AG04450 (cell line): Measurements from ENCODE around the gene HIPK2. TPM values are rescaled to one million over a fixed set of nuclear protein-coding genes. Genes with fewer than 3 reads are reported as not detected.

Source experiments
- CTCF ChIA-PET: fragments of 300-600, 350-600 bp; formaldehyde crosslinking; extraction: SDS; loops from one replicate; lab custom pipeline; 2022; ENCODE audit warnings: antibody characterized with exemption, inconsistent platforms; lab: Charles Lee
- POLR2A ChIA-PET: fragments of 350-600 bp; formaldehyde crosslinking; extraction: SDS; loops from one replicate; lab custom pipeline; 2021; ENCODE audit warnings: antibody characterized with exemption, inconsistent platforms; lab: Yijun Ruan, JAX
- DNase-seq: peaks from one replicate; pipeline ENCODE4 v3.0.0-alpha.2; 2011; ENCODE audit warnings: low read depth, low spot score
- H3K27ac ChIP-seq: one replicate; pipeline ENCODE4 v1.5.1; 2012; ENCODE audit warnings: low read depth, low read length, control low read depth
- H3K27me3 ChIP-seq: one replicate; pipeline ENCODE4 v1.6.0; 2012; ENCODE audit warnings: low read length; ENCODE audit not compliant: control insufficient read depth, insufficient read depth
- H3K4me3 ChIP-seq: 2 replicates; pipeline ENCODE4 v1.5.1; 2011; ENCODE audit warnings: mild to moderate bottlenecking, low read depth, low read length, control low read depth
- H3K9me3 ChIP-seq: 2 replicates; pipeline ENCODE4 v1.5.1; 2012; ENCODE audit warnings: low read length; ENCODE audit not compliant: control insufficient read depth, insufficient read depth
- CTCF ChIP-seq: IDR thresholded peaks from 2 replicates; pipeline ENCODE4 v1.5.1; 2011; ENCODE audit warnings: low read depth, low read length, control low read depth, inconsistent platforms
- polyA plus RNA-seq: library from polyadenylated mRNA; depleted of rRNA; stranded (reverse); fragments of >200 nt; gene quantifications from 2 replicates; pipeline ENCODE4 v1.2.3, GENCODE V29; 2011

The HIPK2 gene
- polyA plus RNA-seq, 1 experiment = 61.4 TPM

- Histone ChIP-seq H3K4me3 (no peak overlapping the region), H3K27me3 (no peaks in the 10 kb centered on the region), H3K27ac (no peak overlapping the region), H3K9me3 (no peaks in the 10 kb centered on the region)
- ChIA-PET CTCF (interaction anchor here (1.6 to 2.0 kb wide), 2 partner anchors 96 to 123 kb away, joined by 7 to 10 read pairs; no protein-coding TSS in a partner anchor), POLR2A (interaction anchor here (1.5 kb wide), 1 partner anchor 17 kb away, joined by 5 read pairs; no protein-coding TSS in a partner anchor)
- TF ChIP-seq CTCF = no peak
- no peak for DNase-seq
These were observed 35.9 kb downstream of the HIPK2 start for GRCh38 chr7:139741789-139742344.

GRCh38 chr7:139741239-139741638 lies 36.6 kb downstream of the HIPK2 start:
- POLR2A ChIA-PET = interaction anchor here (1.5 kb wide), 1 partner anchor 16 kb away, joined by 5 read pairs; no protein-coding TSS in a partner anchor
- H3K27ac ChIP-seq = no peak overlapping the region
- H3K4me3 ChIP-seq = no peak overlapping the region
- CTCF ChIA-PET = interaction anchor here (1.6 to 2.0 kb wide), 2 partner anchors 95 to 122 kb away, joined by 7 to 10 read pairs; no protein-coding TSS in a partner anchor
- H3K9me3 ChIP-seq = no peaks in the 10 kb centered on the region
- no peaks in the 10 kb centered on the region for H3K27me3 ChIP-seq
- DNase-seq = no peak
- TF ChIP-seq CTCF = no peak

GRCh38 chr7:139739863-139740597 lies 37.8 kb downstream of the HIPK2 start:
- no peak for DNase-seq
- no peak for TF ChIP-seq CTCF
- CTCF ChIA-PET = no interaction called here

GRCh38 chr7:139738772-139739171 lies 39.0 kb downstream of the HIPK2 start:
- H3K27me3 ChIP-seq = no peaks in the 10 kb centered on the region
- H3K4me3 ChIP-seq = no peak overlapping the region
- ChIA-PET POLR2A (interaction anchor here (0.6 to 1.0 kb wide), 2 partner anchors 16 to 51 kb away, joined by 3 to 4 read pairs; no protein-coding TSS in a partner anchor), CTCF (no interaction called here)
- H3K9me3 ChIP-seq = no peaks in the 10 kb centered on the region
- no peak overlapping the region for H3K27ac ChIP-seq
- no peak for TF ChIP-seq CTCF
- DNase-seq = no peak

More at GRCh38 chr7:139739863-139740597, 37.8 kb downstream of the HIPK2 start:
- Histone ChIP-seq H3K9me3 (no peaks in the 10 kb centered on the region), H3K4me3 (no peak overlapping the region), H3K27me3 (no peaks in the 10 kb centered on the region), H3K27ac (no peak overlapping the region)
- POLR2A ChIA-PET = no interaction called here

- H3K27ac ChIP-seq = no peak overlapping the region
- TF ChIP-seq CTCF = no peak
These were observed 39.7 kb downstream of the HIPK2 start for GRCh38 chr7:139738101-139738489.

More at GRCh38 chr7:139738101-139738489, 39.7 kb downstream of the HIPK2 start:
- DNase-seq = no peak
- ChIA-PET CTCF (interaction anchor here (1.2 to 1.4 kb wide), 4 partner anchors 10 to 92 kb away, joined by 3 read pairs; no protein-coding TSS in a partner anchor), POLR2A (interaction anchor here (0.6 to 1.0 kb wide), 3 partner anchors 10 to 52 kb away, joined by 3 to 4 read pairs (median 4); no protein-coding TSS in a partner anchor)
- no peaks in the 10 kb centered on the region for H3K27me3 ChIP-seq
- H3K4me3 ChIP-seq = no peak overlapping the region
- H3K9me3 ChIP-seq = no peaks in the 10 kb centered on the region
